Left ventricle myocardium inferior (tissue), 1 donor: ENCODE data around the gene HNMT. TPM values are rescaled to one million over a fixed set of nuclear protein-coding genes. Genes with fewer than 3 reads are reported as not detected.

Source experiments
- DNase-seq: peaks from one replicate; pipeline ENCODE4 v3.0.0-alpha.2; 2020
- H3K27ac ChIP-seq: fragments of 200-600 bp; replicated peaks from 2 replicates; pipeline ENCODE4 v1.8.0; 2021
- H3K27me3 ChIP-seq: fragments of 200-600 bp; 2 replicates; pipeline ENCODE4 v1.8.0; 2021; ENCODE audit warnings: low read depth
- H3K36me3 ChIP-seq: fragments of 200-600 bp; 2 replicates; pipeline ENCODE4 v1.8.0; 2021
- H3K4me1 ChIP-seq: fragments of 200-600 bp; 2 replicates; pipeline ENCODE4 v1.8.0; 2021
- H3K4me3 ChIP-seq: fragments of 200-600 bp; 2 replicates; pipeline ENCODE4 v1.8.0; 2021; ENCODE audit warnings: mild to moderate bottlenecking, moderate library complexity
- H3K9me3 ChIP-seq: fragments of 200-600 bp; replicated peaks from 2 replicates; pipeline ENCODE4 v1.8.0; 2021
- CTCF ChIP-seq: fragments of 200-600 bp; IDR thresholded peaks from 2 replicates; pipeline ENCODE4 v1.8.0; 2021; ENCODE audit warnings: antibody characterized with exemption, mild to moderate bottlenecking, borderline replicate concordance
- intact Hi-C: fragments of 100-400 bp; cut with micrococcal nuclease; formaldehyde crosslinking; loops from one replicate; pipeline ENCODE4 v1.11.0; 2022
- total RNA-seq: library from RNA; stranded (reverse); fragmentation: NEBNext Ultra II Directional; extraction: Animal tissue kit (Norgen Biotek cat#: 25700); gene quantifications from one replicate; pipeline ENCODE4 v1.2.1, GENCODE V29; 2021
- donor health status: DM: no; HTN: yes; CAD: no; lungs with severe emphysema.

The HNMT gene
- total RNA-seq, 1 donor from 2014 or later, result 11.7 TPM

GRCh38 chr2:137937246-137937645 is 27.0 kb upstream of the HNMT start:
- no peak overlapping the region for H3K27ac ChIP-seq
- no peaks in the 10 kb centered on the region for H3K36me3 ChIP-seq
- no peaks in the 10 kb centered on the region for H3K9me3 ChIP-seq
- no peaks in the 10 kb centered on the region for H3K27me3 ChIP-seq
- no peak for DNase-seq
- TF ChIP-seq CTCF, result no peak
- intact Hi-C loops, result no loop called here
- no peaks in the 10 kb centered on the region for H3K4me1 ChIP-seq
- H3K4me3 ChIP-seq, result no peak overlapping the region

- Histone ChIP-seq H3K27me3 (no peaks in the 10 kb centered on the region), H3K27ac (no peak overlapping the region), H3K4me1 (no peaks in the 10 kb centered on the region), H3K9me3 (no peaks in the 10 kb centered on the region), H3K4me3 (no peak overlapping the region), H3K36me3 (no peaks in the 10 kb centered on the region)
- DNase-seq, result no peak
- intact Hi-C loops, result no loop called here
- TF ChIP-seq CTCF, result no peak
Observed at GRCh38 chr2:137937778-137938177, 26.5 kb upstream of the HNMT start.

GRCh38 chr2:137938204-137938603 is 26.1 kb upstream of the HNMT start:
- H3K27ac ChIP-seq, result no peak overlapping the region
- no peaks in the 10 kb centered on the region for H3K27me3 ChIP-seq
- no peak overlapping the region for H3K4me3 ChIP-seq
- no peaks in the 10 kb centered on the region for H3K4me1 ChIP-seq
- H3K36me3 ChIP-seq, result no peaks in the 10 kb centered on the region
- intact Hi-C loops, result no loop called here
- DNase-seq, result no peak
- no peak for TF ChIP-seq CTCF
- no peaks in the 10 kb centered on the region for H3K9me3 ChIP-seq

GRCh38 chr2:137939026-137939425 is 25.2 kb upstream of the HNMT start:
- no peak overlapping the region for H3K4me3 ChIP-seq
- H3K9me3 ChIP-seq, result no peaks in the 10 kb centered on the region
- H3K27ac ChIP-seq, result no peak overlapping the region
- intact Hi-C loops, result no loop called here
- H3K27me3 ChIP-seq, result no peaks in the 10 kb centered on the region
- DNase-seq, result no peak
- TF ChIP-seq CTCF, result no peak
- H3K4me1 ChIP-seq, result no peaks in the 10 kb centered on the region
- H3K36me3 ChIP-seq, result no peaks in the 10 kb centered on the region

GRCh38 chr2:137940154-137940553 is 24.1 kb upstream of the HNMT start:
- no peak for DNase-seq
- Histone ChIP-seq H3K4me1 (no peaks in the 10 kb centered on the region), H3K9me3 (no peaks in the 10 kb centered on the region), H3K36me3 (no peaks in the 10 kb centered on the region), H3K4me3 (no peak overlapping the region), H3K27me3 (no peaks in the 10 kb centered on the region), H3K27ac (no peak overlapping the region)
- TF ChIP-seq CTCF, result no peak
- intact Hi-C loops, result loop anchor here (10.0 kb wide), 2 partner anchors 155 to 435 kb away; no protein-coding TSS in a partner anchor
